Measurements from ENCODE around the gene VPS35L. TPM values are rescaled to one million over a fixed set of nuclear protein-coding genes. Genes with fewer than 3 reads are reported as not detected.

Gene VPS35L
- total and polyA plus RNA-seq, 10 of the 15 experiments (the other 5 are each of a cell fraction or from before 2014, with no cell fraction given): 14.9 to 44.1 (median 26.3) TPM

- FAIRE-seq (no peak), DNase-seq (ENCODE audit: low read depth, low spot score) (no peak), ATAC-seq (no peak)
- POLR2A ChIA-PET: interaction anchor here (0.8 kb wide), 1 partner anchor 24 kb away, joined by 6 read pairs; no protein-coding TSS in a partner anchor
- H3K27ac ChIP-seq (ENCODE audit: control insufficient read depth, insufficient read depth): no peak overlapping the region
- H3K4me2 ChIP-seq (ENCODE audit: control insufficient read depth, insufficient read depth): no peak overlapping the region
- RAD21 ChIA-PET (ENCODE audit: unreplicated experiment): no interaction called here
- no peak overlapping the region for H3K4me3 ChIP-seq
- CTCF ChIA-PET: interaction anchor here (1.4 kb wide), 1 partner anchor 145 kb away, joined by 5 read pairs; no protein-coding TSS in a partner anchor
- in situ Hi-C loops (cut with MboI) (no loop called here), intact Hi-C loops (cut with micrococcal nuclease; ENCODE audit: unreplicated experiment) (no loop called here)
- no peaks in the 10 kb centered on the region for H3K4me1 ChIP-seq (ENCODE audit: control insufficient read depth, insufficient read depth, low read length)
- H3K9ac ChIP-seq (ENCODE audit: control insufficient read depth, insufficient read depth, low read length): no peak overlapping the region
- H3K9me3 ChIP-seq (replicated peaks; ENCODE audit: control insufficient read depth, insufficient read depth, low read length): no peaks in the 10 kb centered on the region
- TF ChIP-seq BACH1 (IDR thresholded peaks at IDR 0.05; ENCODE audit: borderline replicate concordance) (no peak), PBX3 (IDR thresholded peaks at IDR 0.05; ENCODE audit: insufficient replicate concordance, low read depth, low read length) (no peak), PAX5 (IDR thresholded peaks at IDR 0.05; ENCODE audit: borderline replicate concordance, low read depth, low read length) (no peak), SUZ12 (IDR thresholded peaks at IDR 0.05; ENCODE audit: unreplicated experiment) (no peak), POLR2A (IDR thresholded peaks at IDR 0.05; ENCODE audit: low read depth, low read length) (no peak), TCF12 (IDR thresholded peaks at IDR 0.05; ENCODE audit: low read depth, low read length) (no peak), KDM1A (IDR thresholded peaks at IDR 0.05; ENCODE audit: borderline replicate concordance) (no peak), ZZZ3 (IDR thresholded peaks at IDR 0.05; ENCODE audit: control insufficient read depth, insufficient read length, low read depth) (no peak), ETV6 (conservative IDR thresholded peaks at IDR 0.05 in 1 of 2, IDR thresholded peaks at IDR 0.05 in 1 of 2; ENCODE audit: borderline replicate concordance in 1 of 2, low read depth in 1 of 2) (no peak), IRF3 (IDR thresholded peaks at IDR 0.05) (no peak), ELK1 (IDR thresholded peaks at IDR 0.05; ENCODE audit: low read depth, low read length) (no peak), HDGF (IDR thresholded peaks at IDR 0.05) (no peak), NRF1 (conservative IDR thresholded peaks at IDR 0.05; ENCODE audit: low read depth, low read length) (no peak), HCFC1 (IDR thresholded peaks at IDR 0.05; ENCODE audit: low read length) (no peak), FOS (IDR thresholded peaks at IDR 0.05; ENCODE audit: borderline replicate concordance, extremely low read depth, insufficient read length) (no peak), REST (IDR thresholded peaks at IDR 0.05; ENCODE audit: low read depth, low read length) (no peak), CHD4 (IDR thresholded peaks at IDR 0.05) (no peak)
- H4K20me1 ChIP-seq (ENCODE audit: control insufficient read depth, insufficient read depth): no peaks in the 10 kb centered on the region
- no peaks in the 10 kb centered on the region for H3K79me2 ChIP-seq (ENCODE audit: control insufficient read depth, insufficient read depth, low read length)
- BruUV-seq (replicated peaks): no TSS peak
- SMC1A ChIA-PET (ENCODE audit: uncharacterized antibody, unreplicated experiment): no interaction called here
- 2% methylated on average over 4 of the region's 4 CpGs for WGBS (ENCODE audit: insufficient coverage, insufficient replicate concordance, low lambda C conversion rate, missing lambda C conversion rate)
- H3K27me3 ChIP-seq (replicated peaks in 1 of 2; ENCODE audit: control insufficient read depth in 2 of 2, insufficient read depth in 2 of 2, low read length in 1 of 2): no peaks in the 10 kb centered on the region
- H3K36me3 ChIP-seq (ENCODE audit: control insufficient read depth in 2 of 2, insufficient read depth in 2 of 2, low read length in 1 of 2): no peaks in the 10 kb centered on the region
- no peak overlapping the region for H2AFZ ChIP-seq (ENCODE audit: control insufficient read depth, low read depth, low read length)
Observed at GRCh38 chr16:19746561-19746960, 191.1 kb downstream of the VPS35L start.
